KMS-11 (cell line): Measurements from ENCODE around the gene THRSP.
"Not testable (repeated sequence)": the region's sequence is repeated elsewhere in the genome, so short reads cannot be mapped to it uniquely, and the experiment has no call there.

ENCODE experiments used
- H2AFZ ChIP-seq: fragments of 200-600 bp; sonication (generic); 2 replicates; pipeline ENCODE4 v1.6.1; 2016; ENCODE audit warnings: antibody characterized with exemption, mixed run types, low read depth
- H3K27ac ChIP-seq: fragments of 200-600 bp; sonication (generic); 2 replicates; pipeline ENCODE4 v1.6.1; 2016; ENCODE audit warnings: mild to moderate bottlenecking, mixed run types
- H3K27me3 ChIP-seq: fragments of 200-600 bp; sonication (generic); 2 replicates; pipeline ENCODE4 v1.6.1; 2017; ENCODE audit warnings: mild to moderate bottlenecking, low read depth, mixed run types, moderate library complexity; ENCODE audit not compliant: insufficient read depth
- H3K36me3 ChIP-seq: fragments of 200-600 bp; sonication (generic); 2 replicates; pipeline ENCODE4 v1.6.1; 2017; ENCODE audit warnings: mild to moderate bottlenecking, mixed run types; ENCODE audit not compliant: insufficient read depth
- H3K4me1 ChIP-seq: fragments of 200-600 bp; sonication (generic); 2 replicates; pipeline ENCODE4 v1.6.1; 2016; ENCODE audit warnings: mild to moderate bottlenecking, low read depth, mixed run types; ENCODE audit not compliant: poor library complexity, severe bottlenecking
- H3K4me2 ChIP-seq: fragments of 200-600 bp; sonication (generic); 2 replicates; pipeline ENCODE4 v1.7.0; 2016; ENCODE audit warnings: mild to moderate bottlenecking, mixed run types
- H3K4me3 ChIP-seq: fragments of 200-600 bp; sonication (generic); IDR thresholded peaks from 2 replicates; pipeline ENCODE4 v1.6.1; 2017; ENCODE audit warnings: low read depth, low read length, mixed read lengths; ENCODE audit not compliant: insufficient read depth
- H3K79me2 ChIP-seq: fragments of 200-600 bp; sonication (generic); 2 replicates; pipeline ENCODE4 v1.6.1; 2016; ENCODE audit warnings: low read depth, mixed run types; ENCODE audit not compliant: insufficient read depth
- H3K9ac ChIP-seq: fragments of 200-600 bp; sonication (generic); 2 replicates; pipeline ENCODE4 v1.6.1; 2016; ENCODE audit warnings: mild to moderate bottlenecking, mixed run types
- H4K20me1 ChIP-seq: fragments of 200-600 bp; sonication (generic); 2 replicates; pipeline ENCODE4 v1.6.1; 2016; ENCODE audit warnings: mild to moderate bottlenecking, mixed run types; ENCODE audit not compliant: insufficient read depth
- TF ChIP-seq, protein P1 (sequence below): fragments of 200-600 bp; sonication (generic); conservative IDR thresholded peaks from 2 replicates; pipeline ENCODE4 v1.6.1; 2017; ENCODE audit warnings: low read depth, mild to moderate bottlenecking, antibody characterized with exemption, low read length, moderate library complexity, mixed read lengths

The THRSP gene, protein sequence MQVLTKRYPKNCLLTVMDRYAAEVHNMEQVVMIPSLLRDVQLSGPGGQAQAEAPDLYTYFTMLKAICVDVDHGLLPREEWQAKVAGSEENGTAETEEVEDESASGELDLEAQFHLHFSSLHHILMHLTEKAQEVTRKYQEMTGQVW

GRCh38 chr11:78063440-78064181 lies at the start of gene THRSP:
Gene THRSP (plus strand): TSS chr11:78063861. CDS start chr11:78063882, 21 bp downstream.
- no peaks in the 10 kb centered on the region for H3K36me3 ChIP-seq

DNA sequence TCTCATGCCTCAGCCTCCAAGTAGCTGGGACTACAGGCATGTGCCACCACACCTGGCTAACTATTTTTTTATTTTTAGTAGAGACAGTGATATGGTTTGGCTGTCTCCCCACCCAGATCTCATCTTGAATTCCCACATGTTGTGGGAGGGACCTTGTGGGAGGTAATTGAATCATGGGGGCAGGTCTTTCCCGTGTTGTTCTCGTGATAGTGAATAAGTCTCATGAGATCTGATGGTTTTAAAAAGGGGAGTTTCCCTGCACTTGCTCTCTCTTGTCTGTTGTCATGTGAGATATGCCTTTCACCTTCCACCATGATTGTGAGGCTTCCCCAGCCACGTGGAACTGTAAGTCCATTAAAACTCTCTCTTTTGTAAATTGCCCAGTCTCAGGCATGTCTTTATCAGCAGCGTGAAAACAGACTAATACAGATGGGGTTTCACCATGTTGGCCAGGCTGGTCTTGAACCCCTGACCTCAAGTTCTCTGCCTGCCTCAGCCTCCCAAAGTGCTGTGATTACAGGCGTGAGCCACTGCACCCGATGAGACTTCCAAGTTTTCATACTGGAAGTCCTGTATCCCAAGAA lies 48.6 kb upstream of the THRSP start:
- H3K4me2 ChIP-seq, H3K9ac ChIP-seq, H3K4me3 ChIP-seq, H3K4me1 ChIP-seq, H4K20me1 ChIP-seq, H3K36me3 ChIP-seq, H3K27me3 ChIP-seq, H2AFZ ChIP-seq, H3K27ac ChIP-seq, H3K79me2 ChIP-seq: not testable (repeated sequence)

More at GRCh38 chr11:78063440-78064181, at the start of gene THRSP:
- peaks cover 14% of the 10 kb centered on the region for H3K4me1 ChIP-seq
- H3K4me3 ChIP-seq: no peak within 1 kb of the TSS
- no peaks in the 10 kb centered on the region for H4K20me1 ChIP-seq
- no peaks in the 10 kb centered on the region for H3K79me2 ChIP-seq
- no peaks in the 10 kb centered on the region for H3K27me3 ChIP-seq
- no peak within 1 kb of the TSS for H3K27ac ChIP-seq
- no peak within 1 kb of the TSS for H3K9ac ChIP-seq
- TF ChIP-seq, protein P1, sequence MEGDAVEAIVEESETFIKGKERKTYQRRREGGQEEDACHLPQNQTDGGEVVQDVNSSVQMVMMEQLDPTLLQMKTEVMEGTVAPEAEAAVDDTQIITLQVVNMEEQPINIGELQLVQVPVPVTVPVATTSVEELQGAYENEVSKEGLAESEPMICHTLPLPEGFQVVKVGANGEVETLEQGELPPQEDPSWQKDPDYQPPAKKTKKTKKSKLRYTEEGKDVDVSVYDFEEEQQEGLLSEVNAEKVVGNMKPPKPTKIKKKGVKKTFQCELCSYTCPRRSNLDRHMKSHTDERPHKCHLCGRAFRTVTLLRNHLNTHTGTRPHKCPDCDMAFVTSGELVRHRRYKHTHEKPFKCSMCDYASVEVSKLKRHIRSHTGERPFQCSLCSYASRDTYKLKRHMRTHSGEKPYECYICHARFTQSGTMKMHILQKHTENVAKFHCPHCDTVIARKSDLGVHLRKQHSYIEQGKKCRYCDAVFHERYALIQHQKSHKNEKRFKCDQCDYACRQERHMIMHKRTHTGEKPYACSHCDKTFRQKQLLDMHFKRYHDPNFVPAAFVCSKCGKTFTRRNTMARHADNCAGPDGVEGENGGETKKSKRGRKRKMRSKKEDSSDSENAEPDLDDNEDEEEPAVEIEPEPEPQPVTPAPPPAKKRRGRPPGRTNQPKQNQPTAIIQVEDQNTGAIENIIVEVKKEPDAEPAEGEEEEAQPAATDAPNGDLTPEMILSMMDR: no peak
- no peak within 1 kb of the TSS for H3K4me2 ChIP-seq
- H2AFZ ChIP-seq: no peak within 1 kb of the TSS

- H4K20me1 ChIP-seq: no peaks in the 10 kb centered on the region
- H3K36me3 ChIP-seq: no peaks in the 10 kb centered on the region
- no peak overlapping the region for H3K27ac ChIP-seq
- H3K4me3 ChIP-seq: no peak overlapping the region
- no peak overlapping the region for H3K4me2 ChIP-seq
- no peak overlapping the region for H3K9ac ChIP-seq
- H3K4me1 ChIP-seq: no peaks in the 10 kb centered on the region
- no peak overlapping the region for H2AFZ ChIP-seq
- H3K79me2 ChIP-seq: no peaks in the 10 kb centered on the region
- no peaks in the 10 kb centered on the region for H3K27me3 ChIP-seq
- TF ChIP-seq, protein P1: no peak
Measured at GRCh38 chr11:78015878-78016277, 47.8 kb upstream of the THRSP start.

GRCh38 chr11:78019808-78020207 lies 43.9 kb upstream of the THRSP start:
- Histone ChIP-seq H3K4me1 (no peaks in the 10 kb centered on the region), H3K27ac (no peak overlapping the region), H3K9ac (no peak overlapping the region), H3K27me3 (no peaks in the 10 kb centered on the region), H2AFZ (no peak overlapping the region), H3K4me3 (no peak overlapping the region), H3K36me3 (no peaks in the 10 kb centered on the region), H4K20me1 (no peaks in the 10 kb centered on the region), H3K79me2 (no peaks in the 10 kb centered on the region), H3K4me2 (no peak overlapping the region)
- TF ChIP-seq, protein P1: no peak

DNA sequence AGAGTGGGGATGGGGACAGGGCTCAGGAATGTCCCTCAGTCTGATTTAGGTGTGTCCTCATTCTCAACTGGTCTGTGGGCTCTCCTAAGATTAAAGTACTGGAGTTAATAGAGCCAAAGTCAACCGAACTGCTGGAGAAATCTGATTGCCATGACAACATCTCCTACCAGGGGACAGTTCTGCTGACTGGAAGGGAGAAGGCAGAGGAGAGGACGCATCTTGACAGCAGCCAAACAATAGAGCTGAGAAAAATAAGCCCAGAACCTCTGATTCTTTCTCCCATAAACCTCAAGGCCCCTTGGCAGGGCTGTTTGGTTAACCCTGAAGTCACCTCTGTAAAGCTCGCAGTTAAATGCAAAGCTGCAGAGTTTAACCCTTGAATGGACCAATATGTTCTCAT lies 43.4 kb upstream of the THRSP start:
- no peaks in the 10 kb centered on the region for H3K4me1 ChIP-seq
- no peak overlapping the region for H3K27ac ChIP-seq
- H3K4me3 ChIP-seq: no peak overlapping the region
- TF ChIP-seq, protein P1: no peak
- H2AFZ ChIP-seq: no peak overlapping the region
- H3K4me2 ChIP-seq: no peak overlapping the region
- H3K9ac ChIP-seq: no peak overlapping the region
- no peaks in the 10 kb centered on the region for H3K27me3 ChIP-seq
- H3K36me3 ChIP-seq: no peaks in the 10 kb centered on the region
- no peaks in the 10 kb centered on the region for H3K79me2 ChIP-seq
- no peaks in the 10 kb centered on the region for H4K20me1 ChIP-seq
